SK-N-SH (cell line): ENCODE data around the gene GSTA1. TPM values are rescaled to one million over a fixed set of nuclear protein-coding genes. Genes with fewer than 3 reads are reported as not detected.
"Not testable (repeated sequence)": the region's sequence is repeated elsewhere in the genome, so short reads cannot be mapped to it uniquely, and the experiment has no call there.

ENCODE experiments used
- CTCF ChIA-PET: fragments of 300-600, 350-600 bp; formaldehyde crosslinking; extraction: SDS; loops from one replicate; lab custom pipeline; 2021; lab: Yijun Ruan, JAX
- POLR2A ChIA-PET: fragments of 350-600 bp; sonication (Branson Sonifier 250); formaldehyde crosslinking; extraction: SDS; loops from one replicate; lab custom pipeline; 2020; ENCODE audit warnings: antibody characterized with exemption, inconsistent platforms; lab: Yijun Ruan, JAX
- DNase-seq: peaks from one replicate; pipeline ENCODE4 v3.0.0; 2012
- H2AFZ ChIP-seq: fragments of 200-600 bp; sonication (generic); 2 replicates; pipeline ENCODE4 v1.8.1; 2016; ENCODE audit warnings: antibody characterized with exemption, mild to moderate bottlenecking, low read depth
- H3F3A ChIP-seq: fragments of 200-600 bp; sonication (generic); replicated peaks from 2 replicates; pipeline ENCODE3; 2016; ENCODE audit warnings: antibody characterized with exemption, mild to moderate bottlenecking; ENCODE audit not compliant: insufficient read depth
- H3K27ac ChIP-seq, 2 experiments: fragments of 200-500 bp in 1 of 2; fragments of 200-600 bp in 1 of 2; sonication (Bioruptor generic) in 1 of 2; sonication (generic), shearing (Covaris generic) in 1 of 2; 2 replicates each; pipeline versions ENCODE4 v1.5.1 to v1.6.1; 2014 to 2016; ENCODE audit warnings: low read depth in 2 of 2, inconsistent platforms in 1 of 2, low read length in 1 of 2, mild to moderate bottlenecking in 1 of 2, mixed read lengths in 1 of 2
- H3K27me3 ChIP-seq: fragments of 200-600 bp; sonication (generic), shearing (Covaris generic); 2 replicates; pipeline ENCODE4 v1.6.1; 2016; ENCODE audit warnings: mixed run types; ENCODE audit not compliant: insufficient read depth
- H3K36me3 ChIP-seq, 2 experiments: fragments of 200-500 bp in 1 of 2; fragments of 200-600 bp in 1 of 2; sonication (Bioruptor generic) in 1 of 2; sonication (generic) in 1 of 2; replicated peaks in 1 of 2; 2 replicates each; pipeline versions ENCODE3 to v1.5.1; 2014 to 2016; ENCODE audit warnings: low read length in 1 of 2, mild to moderate bottlenecking in 1 of 2; ENCODE audit not compliant: insufficient read depth in 2 of 2, control insufficient read depth in 1 of 2
- H3K4me1 ChIP-seq, 2 experiments: fragments of 200-500 bp in 1 of 2; fragments of 200-600 bp in 1 of 2; sonication (Bioruptor generic) in 1 of 2; sonication (generic), shearing (Covaris generic) in 1 of 2; 2 replicates each; pipeline versions ENCODE4 v1.5.1 to v1.6.1; 2014 to 2016; ENCODE audit warnings: low read depth in 1 of 2, low read length in 1 of 2, mixed run types in 1 of 2; ENCODE audit not compliant: insufficient read depth in 2 of 2, control insufficient read depth in 1 of 2
- H3K4me2 ChIP-seq: fragments of 200-600 bp; sonication (generic), shearing (Covaris generic); 2 replicates; pipeline ENCODE4 v1.6.1; 2017; ENCODE audit warnings: mixed run types
- H3K4me3 ChIP-seq, 2 experiments: fragments of 200-500 bp in 1 of 2; fragments of 200-600 bp in 1 of 2; sonication (Bioruptor generic) in 1 of 2; sonication (generic), shearing (Covaris generic) in 1 of 2; 2 replicates each; pipeline versions ENCODE4 v1.5.1 to v1.8.1; 2014 to 2016; ENCODE audit warnings: low read depth in 2 of 2, inconsistent platforms in 1 of 2, low read length in 1 of 2, mild to moderate bottlenecking in 1 of 2, mixed read lengths in 1 of 2, moderate library complexity in 1 of 2
- H3K79me2 ChIP-seq: fragments of 200-600 bp; sonication (generic); 2 replicates; pipeline ENCODE4 v1.8.1; 2017; ENCODE audit warnings: mild to moderate bottlenecking; ENCODE audit not compliant: insufficient read depth
- H3K9ac ChIP-seq: fragments of 200-600 bp; sonication (generic); 2 replicates; pipeline ENCODE4 v1.6.1; 2017; ENCODE audit warnings: mixed run types
- H3K9me2 ChIP-seq: fragments of 200-600 bp; sonication (generic); 2 replicates; pipeline ENCODE4 v1.6.1; 2017; ENCODE audit warnings: mixed run types
- H3K9me3 ChIP-seq: fragments of 200-600 bp; sonication (generic); 2 replicates; pipeline ENCODE4 v1.6.1; 2017; ENCODE audit warnings: mixed run types, mild to moderate bottlenecking, moderate library complexity
- H4K20me1 ChIP-seq: fragments of 200-600 bp; sonication (generic); 2 replicates; pipeline ENCODE4 v1.6.1; 2017; ENCODE audit warnings: mild to moderate bottlenecking, mixed run types; ENCODE audit not compliant: insufficient read depth
- ELF1 ChIP-seq: IDR thresholded peaks from 2 replicates; pipeline ENCODE4 v1.4.0; 2012
- EZH2phosphoT487 ChIP-seq: fragments of 200-600 bp; sonication (generic); IDR thresholded peaks from 2 replicates; pipeline ENCODE4 v1.6.1; 2017; ENCODE audit warnings: low read depth, mixed run types, mild to moderate bottlenecking, antibody characterized with exemption, moderate library complexity, borderline replicate concordance
- FOXM1 ChIP-seq: IDR thresholded peaks from 2 replicates; pipeline ENCODE4 v1.4.0; 2012; ENCODE audit warnings: low read depth, mild to moderate bottlenecking
- GATA2 ChIP-seq: sonication (generic); formaldehyde crosslinking; IDR thresholded peaks from 2 replicates; pipeline ENCODE4 v1.5.0; 2020; ENCODE audit warnings: mild to moderate bottlenecking, missing genetic modification reagents
- MEF2A ChIP-seq: IDR thresholded peaks from 2 replicates; pipeline ENCODE4 v1.4.0; 2012; ENCODE audit warnings: low read depth, borderline replicate concordance
- MXI1 ChIP-seq: IDR thresholded peaks from 2 replicates; pipeline ENCODE4 v1.6.1; 2012; ENCODE audit warnings: mild to moderate bottlenecking, low read depth, low read length, improper control_type of control experiment
- NRF1 ChIP-seq: IDR thresholded peaks from 2 replicates; pipeline ENCODE4 v1.6.1; 2012; ENCODE audit warnings: low read depth, mild to moderate bottlenecking, low read length
- RXRA ChIP-seq: IDR thresholded peaks from 2 replicates; pipeline ENCODE4 v1.4.0; 2012; ENCODE audit warnings: low read depth, mild to moderate bottlenecking, borderline replicate concordance
- WGBS: methylation state at CpG from one replicate; pipeline ENCODE4 v1.1.6; 2017; ENCODE audit warnings: low lambda C conversion rate; 5-methylcytosine and 5-hydroxymethylcytosine counted together
- polyA plus RNA-seq, 3 experiments: library from polyadenylated mRNA; depleted of rRNA; stranded (reverse); fragments of >200 nt; gene quantifications; 2 replicates each; pipeline ENCODE4 v1.2.3, GENCODE V29; 2012
- TF ChIP-seq, protein P1 (sequence below): IDR thresholded peaks from 2 replicates; pipeline ENCODE4 v1.4.0; 2012; ENCODE audit warnings: low read depth
- TF ChIP-seq, protein P2 (sequence below): IDR thresholded peaks from 2 replicates; pipeline ENCODE4; 2012
- TF ChIP-seq, protein P3 (sequence below): fragments of 150-350 bp; IDR thresholded peaks from 2 replicates; pipeline ENCODE4 v1.6.1; 2016; ENCODE audit warnings: mild to moderate bottlenecking, low read depth, low read length
- TF ChIP-seq, protein P4 (sequence below): fragments of 150-350 bp; IDR thresholded peaks from 2 replicates; pipeline ENCODE4 v1.6.1; 2017; ENCODE audit warnings: antibody characterized with exemption, low read length, low read depth, borderline replicate concordance
- TF ChIP-seq, protein P5 (sequence below): IDR thresholded peaks from 2 replicates; pipeline ENCODE4 v1.4.0; 2012; ENCODE audit warnings: low read depth, borderline replicate concordance

The GSTA1 gene
- polyA plus RNA-seq (2012; rRNA removed) = not detected in 2 replicates
- polyA plus RNA-seq (2012; cell fraction: cytosol; rRNA removed) = not detected in 2 replicates
- not detected in 2 replicates for polyA plus RNA-seq (2012; cell fraction: nucleus; rRNA removed)

DNA sequence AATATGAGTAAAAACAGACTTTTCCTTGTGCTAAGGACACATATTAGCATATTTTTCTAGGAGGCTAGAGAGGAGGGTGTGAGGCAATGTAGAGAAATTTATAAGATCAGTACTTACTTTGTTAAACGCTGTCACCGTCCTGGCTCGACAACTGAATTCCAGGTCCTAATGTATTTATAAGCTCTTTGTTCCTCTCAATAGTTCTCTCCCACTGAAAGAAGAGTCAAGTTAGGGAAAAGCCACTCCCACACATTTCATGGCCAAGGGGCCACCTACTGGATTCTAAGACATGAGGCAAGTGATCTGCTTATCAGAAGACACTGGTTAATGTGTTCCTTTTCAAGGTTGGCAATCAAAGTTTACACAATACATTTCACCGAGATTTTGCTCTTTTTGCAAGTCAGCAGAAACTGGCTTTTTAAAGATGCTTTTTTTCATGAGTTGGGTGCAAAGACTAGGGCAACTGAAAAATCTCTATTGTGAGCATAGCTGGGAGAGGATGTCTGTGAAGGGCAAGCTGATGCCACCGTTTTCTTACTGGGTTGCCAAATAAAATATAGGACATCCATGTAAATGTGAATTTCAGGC lies at the start of gene GSTA1:
Gene GSTA1 (minus strand): TSS at position 149 of the 588 bp plus-strand sequence. CDS start 4,549 bp downstream, outside the sequence.
- H3K4me3 ChIP-seq, H3K4me1 ChIP-seq, H3K27ac ChIP-seq, H3K4me2 ChIP-seq, POLR2A ChIA-PET, H4K20me1 ChIP-seq, H3K79me2 ChIP-seq, H3K9ac ChIP-seq, DNase-seq, H3K9me2 ChIP-seq, CTCF ChIA-PET, H2AFZ ChIP-seq, H3K9me3 ChIP-seq, H3K27me3 ChIP-seq, H3K36me3 ChIP-seq, H3F3A ChIP-seq: not testable (repeated sequence)
- WGBS = 23% methylated on average over 5 of the region's 5 CpGs

DNA sequence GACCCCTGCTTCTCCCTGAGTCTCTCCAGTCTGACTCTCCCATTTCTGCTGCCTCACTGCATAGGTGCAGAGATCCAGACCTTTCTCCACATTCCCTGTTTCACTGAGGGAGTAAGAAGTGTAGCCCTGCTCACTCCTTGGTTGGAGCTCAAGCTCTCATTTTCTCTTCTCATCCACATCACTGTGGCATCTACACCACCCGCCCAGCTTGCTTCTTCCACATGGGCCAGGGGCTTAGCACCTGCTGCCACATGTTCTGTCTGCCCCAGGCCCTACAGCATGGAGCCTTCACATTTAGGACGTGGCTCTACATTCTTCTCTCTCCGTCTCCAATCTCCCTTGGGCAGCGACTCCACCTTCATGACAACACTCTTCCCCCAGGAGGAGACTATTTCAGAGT lies 45.5 kb upstream of the GSTA1 start:
- 7% methylated on average over 4 of the region's 4 CpGs for WGBS
- Histone ChIP-seq H2AFZ (no peak overlapping the region), H3K79me2 (no peaks in the 10 kb centered on the region), H3K9ac (no peak overlapping the region), H3K27me3 (peaks cover 4% of the 10 kb centered on the region; the same call in 1 of the 2 replicates), H3K4me3 (no peak overlapping the region), H3K27ac (no peak overlapping the region), H3K4me1 (no peaks in the 10 kb centered on the region), H3K4me2 (no peak overlapping the region), H3K36me3 (no peaks in the 10 kb centered on the region), H3K9me2 (no peaks in the 10 kb centered on the region), H3K9me3 (no peaks in the 10 kb centered on the region), H3F3A (no peaks in the 10 kb centered on the region), H4K20me1 (no peaks in the 10 kb centered on the region)
- CTCF ChIA-PET = interaction anchor here (0.6 kb wide), 1 partner anchor 1283 kb away, joined by 3 read pairs; no protein-coding TSS in a partner anchor
- POLR2A ChIA-PET = no interaction called here
- TF ChIP-seq, protein P1, sequence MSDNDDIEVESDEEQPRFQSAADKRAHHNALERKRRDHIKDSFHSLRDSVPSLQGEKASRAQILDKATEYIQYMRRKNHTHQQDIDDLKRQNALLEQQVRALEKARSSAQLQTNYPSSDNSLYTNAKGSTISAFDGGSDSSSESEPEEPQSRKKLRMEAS = no peak
- TF ChIP-seq, protein P2, sequence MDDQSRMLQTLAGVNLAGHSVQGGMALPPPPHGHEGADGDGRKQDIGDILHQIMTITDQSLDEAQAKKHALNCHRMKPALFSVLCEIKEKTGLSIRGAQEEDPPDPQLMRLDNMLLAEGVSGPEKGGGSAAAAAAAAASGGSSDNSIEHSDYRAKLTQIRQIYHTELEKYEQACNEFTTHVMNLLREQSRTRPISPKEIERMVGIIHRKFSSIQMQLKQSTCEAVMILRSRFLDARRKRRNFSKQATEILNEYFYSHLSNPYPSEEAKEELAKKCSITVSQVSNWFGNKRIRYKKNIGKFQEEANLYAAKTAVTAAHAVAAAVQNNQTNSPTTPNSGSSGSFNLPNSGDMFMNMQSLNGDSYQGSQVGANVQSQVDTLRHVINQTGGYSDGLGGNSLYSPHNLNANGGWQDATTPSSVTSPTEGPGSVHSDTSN = no peak
- TF ChIP-seq MXI1 = no peak
- no peak for TF ChIP-seq FOXM1
- no peak for TF ChIP-seq MEF2A
- no peak for TF ChIP-seq GATA2 (CRISPR knock-in tag)
- no peak for TF ChIP-seq EZH2phosphoT487
- DNase-seq = no peak

DNA sequence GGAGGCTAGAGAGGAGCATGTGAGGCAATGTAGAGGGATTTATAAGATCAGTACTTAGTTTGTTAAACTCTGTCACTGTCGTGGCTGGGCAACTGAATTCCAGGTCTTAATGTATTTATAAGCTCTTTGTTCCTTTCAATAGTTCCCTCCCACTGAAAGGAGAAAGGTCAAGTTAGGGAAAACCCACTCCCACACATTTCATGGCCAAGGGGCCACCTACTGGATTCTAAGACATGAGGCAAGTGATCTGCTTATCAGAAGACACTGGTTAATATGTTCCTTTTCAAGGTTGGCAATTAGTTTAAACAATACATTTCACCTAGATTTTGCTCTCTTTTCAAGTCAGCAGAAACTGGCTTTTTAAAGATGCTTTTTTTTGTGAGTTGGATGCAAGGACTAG lies 42.4 kb upstream of the GSTA1 start:
- ChIA-PET POLR2A (no interaction called here), CTCF (interaction anchor here (1.0 kb wide), 1 partner anchor 150 kb away, joined by 4 read pairs; the partner anchor contains the start of gene GSTA4)
- Histone ChIP-seq H3K4me3 (no peak overlapping the region), H3K9me3 (no peaks in the 10 kb centered on the region), H3K27ac (no peak overlapping the region), H3K9me2 (no peaks in the 10 kb centered on the region), H3K36me3 (no peaks in the 10 kb centered on the region), H3K9ac (no peak overlapping the region), H2AFZ (no peak overlapping the region), H4K20me1 (no peaks in the 10 kb centered on the region), H3K79me2 (no peaks in the 10 kb centered on the region), H3F3A (no peaks in the 10 kb centered on the region), H3K27me3 (peaks cover 8% of the 10 kb centered on the region; the same call in 1 of the 2 replicates), H3K4me1 (no peaks in the 10 kb centered on the region), H3K4me2 (no peak overlapping the region)
- 25% methylated on average over 1 of the region's 1 CpG for WGBS
- no peak for DNase-seq
- TF ChIP-seq ELF1 (no peak), RXRA (no peak), NRF1 (no peak)
- TF ChIP-seq, protein P3, sequence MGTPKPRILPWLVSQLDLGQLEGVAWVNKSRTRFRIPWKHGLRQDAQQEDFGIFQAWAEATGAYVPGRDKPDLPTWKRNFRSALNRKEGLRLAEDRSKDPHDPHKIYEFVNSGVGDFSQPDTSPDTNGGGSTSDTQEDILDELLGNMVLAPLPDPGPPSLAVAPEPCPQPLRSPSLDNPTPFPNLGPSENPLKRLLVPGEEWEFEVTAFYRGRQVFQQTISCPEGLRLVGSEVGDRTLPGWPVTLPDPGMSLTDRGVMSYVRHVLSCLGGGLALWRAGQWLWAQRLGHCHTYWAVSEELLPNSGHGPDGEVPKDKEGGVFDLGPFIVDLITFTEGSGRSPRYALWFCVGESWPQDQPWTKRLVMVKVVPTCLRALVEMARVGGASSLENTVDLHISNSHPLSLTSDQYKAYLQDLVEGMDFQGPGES = no peak
- TF ChIP-seq, protein P4, sequence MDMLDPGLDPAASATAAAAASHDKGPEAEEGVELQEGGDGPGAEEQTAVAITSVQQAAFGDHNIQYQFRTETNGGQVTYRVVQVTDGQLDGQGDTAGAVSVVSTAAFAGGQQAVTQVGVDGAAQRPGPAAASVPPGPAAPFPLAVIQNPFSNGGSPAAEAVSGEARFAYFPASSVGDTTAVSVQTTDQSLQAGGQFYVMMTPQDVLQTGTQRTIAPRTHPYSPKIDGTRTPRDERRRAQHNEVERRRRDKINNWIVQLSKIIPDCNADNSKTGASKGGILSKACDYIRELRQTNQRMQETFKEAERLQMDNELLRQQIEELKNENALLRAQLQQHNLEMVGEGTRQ = no peak
- TF ChIP-seq, protein P2 = no peak
- TF ChIP-seq, protein P5, sequence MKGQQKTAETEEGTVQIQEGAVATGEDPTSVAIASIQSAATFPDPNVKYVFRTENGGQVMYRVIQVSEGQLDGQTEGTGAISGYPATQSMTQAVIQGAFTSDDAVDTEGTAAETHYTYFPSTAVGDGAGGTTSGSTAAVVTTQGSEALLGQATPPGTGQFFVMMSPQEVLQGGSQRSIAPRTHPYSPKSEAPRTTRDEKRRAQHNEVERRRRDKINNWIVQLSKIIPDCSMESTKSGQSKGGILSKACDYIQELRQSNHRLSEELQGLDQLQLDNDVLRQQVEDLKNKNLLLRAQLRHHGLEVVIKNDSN = no peak
